Stimulated activated CD4-positive, alpha-beta T cell treated with anti-CD3 and anti-CD28 coated beads, Interleukin-15, amount 100 ng/mL, for 48 hours (primary cell): ENCODE measurements around the gene NDUFAF3.

Experiments used
- DNase-seq, 2 donors: peaks; one replicate each; pipeline ENCODE4 v3.0.0-alpha.2; 2020; ENCODE audit warnings: low read depth in 2 of 2

Gene NDUFAF3

DNA sequence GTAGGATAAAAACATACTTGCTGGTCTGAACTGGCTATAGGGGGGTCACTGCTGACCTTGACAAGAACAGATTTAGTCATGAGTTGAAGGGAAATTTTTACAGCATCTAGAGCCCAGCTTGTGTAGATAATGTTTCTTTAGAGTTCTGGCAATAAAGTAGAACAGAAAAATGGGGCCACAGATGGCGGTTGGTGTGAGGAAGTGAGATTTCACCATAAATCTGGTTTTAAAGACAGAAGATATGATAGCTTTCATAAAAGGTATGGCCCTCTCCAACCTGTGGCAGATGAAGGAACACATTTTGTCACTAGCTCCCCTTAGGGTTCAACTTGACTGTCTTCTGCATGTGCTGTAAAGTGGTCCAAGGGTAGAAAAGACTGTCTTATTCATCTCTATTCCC is 31.6 kb downstream of the NDUFAF3 start:
- DNase-seq = no peak

- DNase-seq = no peak
These were observed 32.5 kb downstream of the NDUFAF3 start for GRCh38 chr3:49054344-49054862.

DNA sequence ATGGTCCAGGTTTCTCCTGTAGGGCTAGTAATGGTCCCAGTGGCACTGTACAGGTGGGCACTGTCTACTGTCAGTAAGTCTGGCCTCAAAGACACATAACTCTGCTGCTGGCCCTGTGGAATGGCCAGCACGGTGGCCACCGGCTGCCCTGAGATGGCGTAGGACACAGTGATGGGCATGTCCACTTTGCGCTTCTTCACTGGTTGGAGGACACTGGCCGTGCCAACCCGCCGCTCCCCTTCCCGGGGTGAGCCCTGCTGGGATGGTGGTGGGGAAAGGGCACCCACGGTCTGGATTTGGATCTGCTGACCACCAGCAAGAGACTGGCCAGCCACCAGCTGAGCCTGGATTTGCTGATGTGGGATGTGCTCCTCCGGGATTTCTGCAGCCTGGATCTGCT is 35.3 kb downstream of the NDUFAF3 start:
- no peak for DNase-seq

- DNase-seq = no peak
These were observed 36.1 kb downstream of the NDUFAF3 start for GRCh38 chr3:49058011-49058410.
